ENCODE results near the gene ARL6IP4. TPM values are rescaled to one million over a fixed set of nuclear protein-coding genes. Genes with fewer than 3 reads are reported as not detected.

ARL6IP4 gene
- polyA plus RNA-seq, 2 of the 4 experiments (the other 2 are of a cell fraction), result 208 to 209 TPM

GRCh38 chr12:122981036-122981471 lies 573 bp downstream of the ARL6IP4 start (continued):
- TF ChIP-seq ATOH8 (CRISPR knock-in tag; IDR thresholded peaks at IDR 0.05; ENCODE audit: low read depth), result no peak

GRCh38 chr12:122981587-122982476 lies 1.4 kb downstream of the ARL6IP4 start:
- POLR2A ChIA-PET, result interaction anchor here (1.5 kb wide), 1 partner anchor 251 kb away, joined by 7 read pairs; the partner anchor contains the start of genes MPHOSPH9 and MTRFR

More at GRCh38 chr12:122981587-122982476, 1.4 kb downstream of the ARL6IP4 start:
- WGBS (ENCODE audit: missing lambda C conversion rate), result 86% methylated on average over 25 of the region's 25 CpGs
- peaks cover 16% of the 10 kb centered on the region for H3K4me1 ChIP-seq
- H3K4me3 ChIP-seq, result peak overlapping the region; percentile 69
- no peaks in the 10 kb centered on the region for H3K9me3 ChIP-seq
- CTCF ChIA-PET, result interaction anchor here (0.9 to 4.8 kb wide), 6 partner anchors 8 to 256 kb away, joined by 3 to 26 read pairs (median 4); partner anchors contain the start of gene ABCB9
- TF ChIP-seq NPAS2 (CRISPR knock-in tag; IDR thresholded peaks at IDR 0.05; ENCODE audit: borderline replicate concordance) (no peak), REST (IDR thresholded peaks at IDR 0.05) (no peak), EHMT2 (IDR thresholded peaks at IDR 0.05; ENCODE audit: low read depth) (no peak), PHF8 (IDR thresholded peaks at IDR 0.05; ENCODE audit: borderline replicate concordance, low read depth) (no peak), CHD4 (IDR thresholded peaks at IDR 0.05; ENCODE audit: borderline replicate concordance) (no peak), GATA3 (IDR thresholded peaks at IDR 0.05; ENCODE audit: borderline replicate concordance) (no peak), ZFP36 (IDR thresholded peaks at IDR 0.05; ENCODE audit: borderline replicate concordance, partially characterized antibody) (no peak), MAZ (IDR thresholded peaks at IDR 0.05; ENCODE audit: borderline replicate concordance, low read depth, low read length) (no peak), HEYL (CRISPR knock-in tag; IDR thresholded peaks at IDR 0.05) (no peak), FOSL2 (IDR thresholded peaks at IDR 0.05) (no peak), FOSL2 (CRISPR knock-in tag; IDR thresholded peaks at IDR 0.05) (no peak), RAD21 (conservative IDR thresholded peaks at IDR 0.05 in 1 of 2, IDR thresholded peaks at IDR 0.05 in 1 of 2) (no peak), PBX3 (IDR thresholded peaks at IDR 0.05) (no peak), HES2 (IDR thresholded peaks at IDR 0.05) (no peak), E2F6 (IDR thresholded peaks at IDR 0.05; ENCODE audit: borderline replicate concordance, low read depth) (no peak)
- peak overlapping the region; percentile 92 to 99 for H3K27ac ChIP-seq
- 0 out of 6 replicates have a peak, but pooled peaks of 1 of the 2 experiments have one; percentile 1 for ATAC-seq
- H3K4me2 ChIP-seq, result peak overlapping the region; percentile 85
- FAIRE-seq, result no peak
- no peak for DNase-seq (ENCODE audit: low read depth in 1 of 2, low spot score in 1 of 2)

All from A549 (cell line).